ENCODE results near the gene HLA-G. TPM values are rescaled to one million over a fixed set of nuclear protein-coding genes. Genes with fewer than 3 reads are reported as not detected.

HLA-G gene
- total and polyA plus RNA-seq, 2 of the 4 experiments (the other 2 are of a cell fraction) = not detected

DNA sequence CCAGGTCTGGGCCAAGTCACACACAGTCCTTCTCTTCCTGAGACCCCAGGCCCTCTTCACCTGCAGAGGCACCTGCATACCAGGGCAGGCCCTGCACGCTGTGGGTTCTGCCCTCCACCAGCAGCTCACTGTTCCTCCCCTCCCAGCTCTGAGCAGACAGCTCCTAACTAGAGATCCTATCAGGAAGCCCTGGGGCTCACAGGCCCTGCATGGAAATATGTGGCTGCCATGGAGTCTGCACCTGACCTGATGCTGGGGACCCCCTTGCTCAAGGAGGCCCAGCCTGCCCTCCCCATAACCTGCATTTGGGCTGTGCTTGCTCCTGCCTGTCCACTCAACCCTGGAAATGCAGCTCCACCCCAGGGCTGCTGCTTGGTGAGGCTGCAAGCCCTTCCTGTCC, 14.6 kb upstream of the HLA-G start:
- DNase-seq (no peak), ATAC-seq (ENCODE audit: low read depth) (no peak)
- ChIA-PET POLR2A (ENCODE audit: unreplicated experiment) (no interaction called here), CTCF (interaction anchor here (0.7 kb wide), 1 partner anchor 35 kb away, joined by 4 read pairs; no protein-coding TSS in a partner anchor)
- H3K27me3 ChIP-seq (ENCODE audit: control insufficient read depth, insufficient read depth, low read length) = peaks cover 2% of the 10 kb centered on the region; the same call in 1 of the 2 replicates
- no peak overlapping the region for H2BK15ac ChIP-seq (ENCODE audit: low read depth, low read length)
- no TSS peak for BruUV-seq (replicated peaks)
- in situ Hi-C loops (cut with MboI; ENCODE audit: low sequenced_read_pairs) = no loop called here
- no CpG with 5 or more reads among the region's 1 CpG for WGBS, 2 experiments (ENCODE audit: extremely low coverage in 2 of 2, insufficient read length in 1 of 2)
- H3K9me1 ChIP-seq (ENCODE audit: insufficient read depth, low read length) = no peaks in the 10 kb centered on the region
- H3K9me3 ChIP-seq (ENCODE audit: control insufficient read depth, insufficient read depth, low read length) = no peaks in the 10 kb centered on the region
- no peak overlapping the region for H3K14ac ChIP-seq (replicated peaks; ENCODE audit: low read depth, low read length)
- intact Hi-C loops (cut with micrococcal nuclease) = no loop called here
- H3K4me2 ChIP-seq (ENCODE audit: low read depth, low read length) = no peak overlapping the region
- no peak overlapping the region for H3K4ac ChIP-seq (ENCODE audit: low read depth, low read length)
- dilution Hi-C loops (cut with HindIII; ENCODE audit: low sequenced_read_pairs, unreplicated experiment) = no loop called here
- no peak overlapping the region for H2BK120ac ChIP-seq (ENCODE audit: low read depth, low read length)
- no peak overlapping the region for H2AK9ac ChIP-seq (replicated peaks; ENCODE audit: low read depth, low read length, poor library complexity)
- no peak overlapping the region for H3K27ac ChIP-seq (ENCODE audit: insufficient read depth, low read length)
- no peaks in the 10 kb centered on the region for H3K79me1 ChIP-seq (ENCODE audit: low read depth in 1 of 2, low read length in 2 of 2)
- no peak overlapping the region for H2AK5ac ChIP-seq (ENCODE audit: low read depth, low read length)
- H4K5ac ChIP-seq (ENCODE audit: low read depth, low read length) = no peak overlapping the region
- H3K56ac ChIP-seq (ENCODE audit: extremely low read depth, insufficient read depth, low read length) = no peak overlapping the region
- no peak for TF ChIP-seq MAZ (IDR thresholded peaks at IDR 0.05; ENCODE audit: borderline replicate concordance, low read depth, low read length)
- no peak for TF ChIP-seq RCOR1 (IDR thresholded peaks at IDR 0.05; ENCODE audit: insufficient replicate concordance, low read length)
- no peak for TF ChIP-seq SMC3 (IDR thresholded peaks at IDR 0.05; ENCODE audit: low read depth, low read length)
- TF ChIP-seq RAD21 (IDR thresholded peaks at IDR 0.05; ENCODE audit: low read length) = no peak
- no peak for TF ChIP-seq MXI1 (IDR thresholded peaks at IDR 0.05; ENCODE audit: borderline replicate concordance, low read depth, low read length)
- TF ChIP-seq CEBPB (IDR thresholded peaks at IDR 0.05; ENCODE audit: low read depth, low read length) = no peak
- no peak for TF ChIP-seq RFX5 (IDR thresholded peaks at IDR 0.05; ENCODE audit: low read depth, low read length)
- TF ChIP-seq NFE2L2 (IDR thresholded peaks at IDR 0.05; ENCODE audit: low read depth, low read length) = no peak
- no peak for TF ChIP-seq POLR2A (IDR thresholded peaks at IDR 0.05; ENCODE audit: low read depth, low read length)
- no peak for TF ChIP-seq CHD1 (IDR thresholded peaks at IDR 0.05; ENCODE audit: low read depth, low read length)
- TF ChIP-seq, protein P1, sequence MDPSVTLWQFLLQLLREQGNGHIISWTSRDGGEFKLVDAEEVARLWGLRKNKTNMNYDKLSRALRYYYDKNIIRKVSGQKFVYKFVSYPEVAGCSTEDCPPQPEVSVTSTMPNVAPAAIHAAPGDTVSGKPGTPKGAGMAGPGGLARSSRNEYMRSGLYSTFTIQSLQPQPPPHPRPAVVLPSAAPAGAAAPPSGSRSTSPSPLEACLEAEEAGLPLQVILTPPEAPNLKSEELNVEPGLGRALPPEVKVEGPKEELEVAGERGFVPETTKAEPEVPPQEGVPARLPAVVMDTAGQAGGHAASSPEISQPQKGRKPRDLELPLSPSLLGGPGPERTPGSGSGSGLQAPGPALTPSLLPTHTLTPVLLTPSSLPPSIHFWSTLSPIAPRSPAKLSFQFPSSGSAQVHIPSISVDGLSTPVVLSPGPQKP (IDR thresholded peaks at IDR 0.05; ENCODE audit: borderline replicate concordance, low read depth, low read length) = no peak
- TF ChIP-seq MAFK (IDR thresholded peaks at IDR 0.05; ENCODE audit: low read depth, low read length) = no peak
- no peak overlapping the region for H4K8ac ChIP-seq (ENCODE audit: low read depth in 2 of 2, low read length in 2 of 2)
- H4K91ac ChIP-seq (ENCODE audit: insufficient read depth, low read depth, low read length) = no peak overlapping the region
- H2BK5ac ChIP-seq (ENCODE audit: low read depth, low read length, poor library complexity, severe bottlenecking) = no peak overlapping the region
- no peak overlapping the region for H2AFZ ChIP-seq (replicated peaks; ENCODE audit: low read length, poor library complexity)
- H3K36me3 ChIP-seq (ENCODE audit: control insufficient read depth, insufficient read depth, low read length) = no peaks in the 10 kb centered on the region
- no peaks in the 10 kb centered on the region for H3K4me1 ChIP-seq (ENCODE audit: control insufficient read depth, insufficient read depth, low read length)
- H3K9ac ChIP-seq (ENCODE audit: low read depth, low read length) = no peak overlapping the region
- no peak overlapping the region for H3K4me3 ChIP-seq (ENCODE audit: insufficient read depth, low read depth, low read length)
- no peak overlapping the region for H3K18ac ChIP-seq (ENCODE audit: low read depth, low read length)
- no peak overlapping the region for H3K23ac ChIP-seq (ENCODE audit: low read depth, low read length)
- H2BK20ac ChIP-seq (ENCODE audit: low read depth, low read length) = no peak overlapping the region
- H4K20me1 ChIP-seq (ENCODE audit: insufficient read depth, low read length) = no peaks in the 10 kb centered on the region

All from IMR-90 (cell line).